22Rv1 (cell line): ENCODE data around the gene FARS2.

Source experiments
- H3K27ac ChIP-seq: fragments of 450-650 bp; 2 replicates; pipeline ENCODE4 v1.5.1; 2017
- CTCF ChIP-seq: fragments of 450-650 bp; IDR thresholded peaks from 2 replicates; pipeline ENCODE4 v1.5.1; 2017; ENCODE audit warnings: mild to moderate bottlenecking
- ZFX ChIP-seq: fragments of 450-650 bp; IDR thresholded peaks from 2 replicates; pipeline ENCODE4 v1.6.1; 2017; ENCODE audit warnings: antibody characterized with exemption, borderline replicate concordance

The FARS2 gene

GRCh38 chr6:5305968-5306626 lies 44.8 kb downstream of the FARS2 start:
- TF ChIP-seq ZFX, result no peak
- no peak for TF ChIP-seq CTCF
- H3K27ac ChIP-seq, result no peak overlapping the region

- TF ChIP-seq CTCF (no peak), ZFX (no peak)
Observed at GRCh38 chr6:5307058-5307457, 45.7 kb downstream of the FARS2 start.

GRCh38 chr6:5308066-5308465 lies 46.8 kb downstream of the FARS2 start:
- no peak overlapping the region for H3K27ac ChIP-seq
- TF ChIP-seq CTCF (no peak), ZFX (no peak)

More at GRCh38 chr6:5307058-5307457, 45.7 kb downstream of the FARS2 start:
- no peak overlapping the region for H3K27ac ChIP-seq

- H3K27ac ChIP-seq, result no peak overlapping the region
- TF ChIP-seq CTCF (no peak), ZFX (no peak)
Observed at GRCh38 chr6:5314191-5314865, 53.0 kb downstream of the FARS2 start.

GRCh38 chr6:5315881-5316280 lies 54.6 kb downstream of the FARS2 start:
- TF ChIP-seq ZFX (no peak), CTCF (no peak)
- H3K27ac ChIP-seq, result no peak overlapping the region

GRCh38 chr6:5316951-5317350 lies 55.6 kb downstream of the FARS2 start:
- peak overlapping the region; percentile 27; the same call in 1 of the 2 replicates for H3K27ac ChIP-seq
- TF ChIP-seq CTCF (no peak), ZFX (no peak)

GRCh38 chr6:5318617-5319272 lies 57.4 kb downstream of the FARS2 start:
- TF ChIP-seq ZFX (no peak), CTCF (no peak)
- H3K27ac ChIP-seq, result no peak overlapping the region
